ENCODE measurements around the gene TBL2.
"Not testable (repeated sequence)": the region's sequence is repeated elsewhere in the genome, so short reads cannot be mapped to it uniquely, and the experiment has no call there.

TBL2 gene

GRCh38 chr7:73617520-73617919 is 39.1 kb upstream of the TBL2 start:
- not testable (repeated sequence) for H3K36me3 ChIP-seq (ENCODE audit: control insufficient read depth, insufficient read depth, low read length); H3K9ac ChIP-seq (ENCODE audit: low read depth, low read length); H3K9me3 ChIP-seq (ENCODE audit: control insufficient read depth, insufficient read depth, low read length); H3K27ac ChIP-seq (ENCODE audit: low read depth, low read length); H3K27me3 ChIP-seq (ENCODE audit: control insufficient read depth, insufficient read depth, low read length); H3K4me3 ChIP-seq (ENCODE audit: low read depth, low read length); H3K4me1 ChIP-seq (ENCODE audit: control insufficient read depth, insufficient read depth, low read length)

- Histone ChIP-seq H3K36me3 (ENCODE audit: control insufficient read depth, insufficient read depth, low read length) (no peaks in the 10 kb centered on the region), H3K4me3 (ENCODE audit: low read depth, low read length) (no peak overlapping the region), H3K9ac (ENCODE audit: low read depth, low read length) (no peak overlapping the region), H3K27ac (ENCODE audit: low read depth, low read length) (no peak overlapping the region), H3K27me3 (ENCODE audit: control insufficient read depth, insufficient read depth, low read length) (no peaks in the 10 kb centered on the region), H3K4me1 (ENCODE audit: control insufficient read depth, insufficient read depth, low read length) (peaks cover 2% of the 10 kb centered on the region), H3K9me3 (ENCODE audit: control insufficient read depth, insufficient read depth, low read length) (no peaks in the 10 kb centered on the region)
Observed at GRCh38 chr7:73615886-73616285, 37.5 kb upstream of the TBL2 start.

GRCh38 chr7:73614937-73615336 is 36.6 kb upstream of the TBL2 start:
- H3K9ac ChIP-seq (ENCODE audit: low read depth, low read length); H3K27me3 ChIP-seq (ENCODE audit: control insufficient read depth, insufficient read depth, low read length); H3K9me3 ChIP-seq (ENCODE audit: control insufficient read depth, insufficient read depth, low read length); H3K36me3 ChIP-seq (ENCODE audit: control insufficient read depth, insufficient read depth, low read length); H3K4me1 ChIP-seq (ENCODE audit: control insufficient read depth, insufficient read depth, low read length); H3K27ac ChIP-seq (ENCODE audit: low read depth, low read length); H3K4me3 ChIP-seq (ENCODE audit: low read depth, low read length): not testable (repeated sequence)

- H3K27ac ChIP-seq (ENCODE audit: low read depth, low read length): no peak overlapping the region
- no peaks in the 10 kb centered on the region for H3K27me3 ChIP-seq (ENCODE audit: control insufficient read depth, insufficient read depth, low read length)
- H3K36me3 ChIP-seq (ENCODE audit: control insufficient read depth, insufficient read depth, low read length): no peaks in the 10 kb centered on the region
- H3K4me3 ChIP-seq (ENCODE audit: low read depth, low read length): no peak overlapping the region
- no peaks in the 10 kb centered on the region for H3K9me3 ChIP-seq (ENCODE audit: control insufficient read depth, insufficient read depth, low read length)
- no peak overlapping the region for H3K9ac ChIP-seq (ENCODE audit: low read depth, low read length)
- H3K4me1 ChIP-seq (ENCODE audit: control insufficient read depth, insufficient read depth, low read length): peaks cover 2% of the 10 kb centered on the region
Observed at GRCh38 chr7:73613954-73614735, 35.8 kb upstream of the TBL2 start.

GRCh38 chr7:73612598-73613269 is 34.4 kb upstream of the TBL2 start:
- Histone ChIP-seq H3K9ac (ENCODE audit: low read depth, low read length) (no peak overlapping the region), H3K4me3 (ENCODE audit: low read depth, low read length) (no peak overlapping the region), H3K36me3 (ENCODE audit: control insufficient read depth, insufficient read depth, low read length) (no peaks in the 10 kb centered on the region), H3K4me1 (ENCODE audit: control insufficient read depth, insufficient read depth, low read length) (peaks cover 2% of the 10 kb centered on the region), H3K9me3 (ENCODE audit: control insufficient read depth, insufficient read depth, low read length) (no peaks in the 10 kb centered on the region), H3K27me3 (ENCODE audit: control insufficient read depth, insufficient read depth, low read length) (no peaks in the 10 kb centered on the region), H3K27ac (ENCODE audit: low read depth, low read length) (no peak overlapping the region)

GRCh38 chr7:73611017-73611555 is 32.7 kb upstream of the TBL2 start:
- H3K4me1 ChIP-seq (ENCODE audit: control insufficient read depth, insufficient read depth, low read length): peaks cover 5% of the 10 kb centered on the region
- H3K27ac ChIP-seq (ENCODE audit: low read depth, low read length): no peak overlapping the region
- no peak overlapping the region for H3K4me3 ChIP-seq (ENCODE audit: low read depth, low read length)
- no peaks in the 10 kb centered on the region for H3K36me3 ChIP-seq (ENCODE audit: control insufficient read depth, insufficient read depth, low read length)
- no peaks in the 10 kb centered on the region for H3K9me3 ChIP-seq (ENCODE audit: control insufficient read depth, insufficient read depth, low read length)
- no peaks in the 10 kb centered on the region for H3K27me3 ChIP-seq (ENCODE audit: control insufficient read depth, insufficient read depth, low read length)
- H3K9ac ChIP-seq (ENCODE audit: low read depth, low read length): no peak overlapping the region

- H3K9me3 ChIP-seq (ENCODE audit: control insufficient read depth, insufficient read depth, low read length): no peaks in the 10 kb centered on the region
- H3K36me3 ChIP-seq (ENCODE audit: control insufficient read depth, insufficient read depth, low read length): no peaks in the 10 kb centered on the region
- no peaks in the 10 kb centered on the region for H3K27me3 ChIP-seq (ENCODE audit: control insufficient read depth, insufficient read depth, low read length)
- H3K27ac ChIP-seq (ENCODE audit: low read depth, low read length): no peak overlapping the region
- H3K4me3 ChIP-seq (ENCODE audit: low read depth, low read length): no peak overlapping the region
- H3K4me1 ChIP-seq (ENCODE audit: control insufficient read depth, insufficient read depth, low read length): peaks cover 5% of the 10 kb centered on the region
- no peak overlapping the region for H3K9ac ChIP-seq (ENCODE audit: low read depth, low read length)
Observed at GRCh38 chr7:73610105-73610504, 31.7 kb upstream of the TBL2 start.

- H3K27me3 ChIP-seq (ENCODE audit: control insufficient read depth, insufficient read depth, low read length); H3K4me1 ChIP-seq (ENCODE audit: control insufficient read depth, insufficient read depth, low read length); H3K9me3 ChIP-seq (ENCODE audit: control insufficient read depth, insufficient read depth, low read length); H3K9ac ChIP-seq (ENCODE audit: low read depth, low read length); H3K27ac ChIP-seq (ENCODE audit: low read depth, low read length); H3K36me3 ChIP-seq (ENCODE audit: control insufficient read depth, insufficient read depth, low read length): not testable (repeated sequence)
- H3K4me3 ChIP-seq (ENCODE audit: low read depth, low read length): peak overlapping the region; percentile 54; the same call in 1 of the 2 replicates
Observed at GRCh38 chr7:73607692-73607983, 29.3 kb upstream of the TBL2 start.

- peak overlapping the region; percentile 54 for H3K4me3 ChIP-seq (ENCODE audit: low read depth, low read length)
- H3K27ac ChIP-seq (ENCODE audit: low read depth, low read length): no peak overlapping the region
- H3K36me3 ChIP-seq (ENCODE audit: control insufficient read depth, insufficient read depth, low read length): no peaks in the 10 kb centered on the region
- H3K27me3 ChIP-seq (ENCODE audit: control insufficient read depth, insufficient read depth, low read length): no peaks in the 10 kb centered on the region
- no peak overlapping the region for H3K9ac ChIP-seq (ENCODE audit: low read depth, low read length)
- no peaks in the 10 kb centered on the region for H3K9me3 ChIP-seq (ENCODE audit: control insufficient read depth, insufficient read depth, low read length)
- peaks cover 3% of the 10 kb centered on the region; the same call in 1 of the 2 replicates for H3K4me1 ChIP-seq (ENCODE audit: control insufficient read depth, insufficient read depth, low read length)
Observed at GRCh38 chr7:73606801-73607691, 28.7 kb upstream of the TBL2 start.

- Histone ChIP-seq H3K9ac (ENCODE audit: low read depth, low read length) (no peak overlapping the region), H3K9me3 (ENCODE audit: control insufficient read depth, insufficient read depth, low read length) (no peaks in the 10 kb centered on the region), H3K4me1 (ENCODE audit: control insufficient read depth, insufficient read depth, low read length) (peaks cover 3% of the 10 kb centered on the region; the same call in 1 of the 2 replicates), H3K27ac (ENCODE audit: low read depth, low read length) (no peak overlapping the region), H3K4me3 (ENCODE audit: low read depth, low read length) (no peak overlapping the region), H3K36me3 (ENCODE audit: control insufficient read depth, insufficient read depth, low read length) (no peaks in the 10 kb centered on the region), H3K27me3 (ENCODE audit: control insufficient read depth, insufficient read depth, low read length) (no peaks in the 10 kb centered on the region)
Observed at GRCh38 chr7:73605601-73606220, 27.3 kb upstream of the TBL2 start.

Measured in HUES48 (cell line).